WTC11 (cell line): Measurements from ENCODE around the gene CRADD.

Experiments used
- ATF6 ChIP-seq: sonication (generic); formaldehyde crosslinking; IDR thresholded peaks from 2 replicates; pipeline ENCODE4 v1.8.1; 2023; ENCODE audit warnings: mild to moderate bottlenecking, missing genetic modification reagents
- CTCF ChIP-seq: fragments of 200-600 bp; IDR thresholded peaks from 2 replicates; pipeline ENCODE4 v1.8.0; 2022; ENCODE audit warnings: antibody characterized with exemption
- FOXK1 ChIP-seq: sonication (generic); formaldehyde crosslinking; IDR thresholded peaks from 2 replicates; pipeline ENCODE4 v1.8.0; 2022; ENCODE audit warnings: mild to moderate bottlenecking, moderate library complexity, missing genetic modification reagents
- HMGXB4 ChIP-seq: sonication (generic); formaldehyde crosslinking; IDR thresholded peaks from 2 replicates; pipeline ENCODE4 v1.8.1; 2023; ENCODE audit warnings: mild to moderate bottlenecking, moderate library complexity, missing genetic modification reagents
- MXD4 ChIP-seq: fragments of 250-450 bp; sonication (Bioruptor Pico); IDR thresholded peaks from 2 replicates; pipeline ENCODE4 v1.8.0; 2021; ENCODE audit warnings: mild to moderate bottlenecking, moderate library complexity, borderline replicate concordance
- ZNF512 ChIP-seq: sonication (generic); formaldehyde crosslinking; IDR thresholded peaks from 2 replicates; pipeline ENCODE4 v1.8.1; 2022; ENCODE audit warnings: missing genetic modification reagents, borderline replicate concordance

GRCh38 chr12:93689076-93689834 lies 12.1 kb downstream of the CRADD start:
- no peak for TF ChIP-seq CTCF
- TF ChIP-seq ATF6 (CRISPR knock-in tag) = no peak
- TF ChIP-seq ZNF512 (CRISPR knock-in tag) = no peak
- no peak for TF ChIP-seq FOXK1 (CRISPR knock-in tag)
- no peak for TF ChIP-seq MXD4
- TF ChIP-seq HMGXB4 (CRISPR knock-in tag) = no peak
